NCI-H82 treated with DMSO at 0.1 percent for 48 hours (cell line): ENCODE measurements around the gene MACROD2.
"Not testable (repeated sequence)": the region's sequence is repeated elsewhere in the genome, so short reads cannot be mapped to it uniquely, and the experiment has no call there.

Source experiments
- DNase-seq: peaks from one replicate; lab custom pipeline; 2025; ENCODE audit not compliant: unreplicated experiment; lab: John Stamatoyannopoulos, UW

MACROD2 gene

GRCh38 chr20:15016875-15017274 is 1021.6 kb downstream of the MACROD2 start:
- DNase-seq, result not testable (repeated sequence)

- no peak for DNase-seq
These were observed 1023.6 kb downstream of the MACROD2 start for GRCh38 chr20:15018966-15019365.

GRCh38 chr20:15020845-15021244 is 1025.5 kb downstream of the MACROD2 start:
- no peak for DNase-seq

GRCh38 chr20:15022921-15023320 is 1027.6 kb downstream of the MACROD2 start:
- DNase-seq, result no peak

GRCh38 chr20:15026759-15027158 is 1031.4 kb downstream of the MACROD2 start:
- DNase-seq, result no peak

- DNase-seq, result no peak
These were observed 1035.5 kb downstream of the MACROD2 start for GRCh38 chr20:15030826-15031225.

GRCh38 chr20:15031546-15032351 is 1036.4 kb downstream of the MACROD2 start:
- no peak for DNase-seq

- DNase-seq, result no peak
These were observed 1037.0 kb downstream of the MACROD2 start for GRCh38 chr20:15032352-15032622.

GRCh38 chr20:15033269-15033668 is 1038.0 kb downstream of the MACROD2 start:
- no peak for DNase-seq

- DNase-seq, result no peak
These were observed 1038.6 kb downstream of the MACROD2 start for GRCh38 chr20:15033891-15034290.

GRCh38 chr20:15036948-15037347 is 1041.6 kb downstream of the MACROD2 start:
- no peak for DNase-seq

- no peak for DNase-seq
These were observed 1043.9 kb downstream of the MACROD2 start for GRCh38 chr20:15039088-15039752.

- DNase-seq, result no peak
These were observed 1047.4 kb downstream of the MACROD2 start for GRCh38 chr20:15042723-15043122.

GRCh38 chr20:15045246-15045645 is 1049.9 kb downstream of the MACROD2 start:
- no peak for DNase-seq

- no peak for DNase-seq
These were observed 1051.7 kb downstream of the MACROD2 start for GRCh38 chr20:15047042-15047441.

GRCh38 chr20:15047601-15048000 is 1052.3 kb downstream of the MACROD2 start:
- DNase-seq, result no peak

GRCh38 chr20:15056246-15056645 is 1060.9 kb downstream of the MACROD2 start:
- no peak for DNase-seq

GRCh38 chr20:15058841-15059240 is 1063.5 kb downstream of the MACROD2 start:
- DNase-seq, result no peak

GRCh38 chr20:15059438-15059837 is 1064.1 kb downstream of the MACROD2 start:
- DNase-seq, result no peak

GRCh38 chr20:15060265-15061060 is 1065.1 kb downstream of the MACROD2 start:
- DNase-seq, result no peak

- DNase-seq, result no peak
These were observed 1065.7 kb downstream of the MACROD2 start for GRCh38 chr20:15061061-15061430.

GRCh38 chr20:15061955-15062354 is 1066.6 kb downstream of the MACROD2 start:
- DNase-seq, result no peak
